Skeletal muscle cell (primary cell): ENCODE results near the gene MPIG6B.

Experiments
- DNase-seq: peaks from one replicate; pipeline ENCODE4 v3.0.0-alpha.2; 2010; ENCODE audit warnings: low read depth
- H3K4me3 ChIP-seq: 2 replicates; pipeline ENCODE4 v1.5.1; 2011; ENCODE audit warnings: low read depth, mild to moderate bottlenecking, control low read depth, low read length, moderate library complexity

The MPIG6B gene

GRCh38 chr6:31762356-31762755 lies 39.2 kb downstream of the MPIG6B start, which contains the start of gene SAPCD1:
Gene SAPCD1 (plus strand): TSS chr6:31762656. CDS start chr6:31763055, 399 bp downstream.
- no peak for DNase-seq
- H3K4me3 ChIP-seq, result no peak within 1 kb of the TSS

DNA sequence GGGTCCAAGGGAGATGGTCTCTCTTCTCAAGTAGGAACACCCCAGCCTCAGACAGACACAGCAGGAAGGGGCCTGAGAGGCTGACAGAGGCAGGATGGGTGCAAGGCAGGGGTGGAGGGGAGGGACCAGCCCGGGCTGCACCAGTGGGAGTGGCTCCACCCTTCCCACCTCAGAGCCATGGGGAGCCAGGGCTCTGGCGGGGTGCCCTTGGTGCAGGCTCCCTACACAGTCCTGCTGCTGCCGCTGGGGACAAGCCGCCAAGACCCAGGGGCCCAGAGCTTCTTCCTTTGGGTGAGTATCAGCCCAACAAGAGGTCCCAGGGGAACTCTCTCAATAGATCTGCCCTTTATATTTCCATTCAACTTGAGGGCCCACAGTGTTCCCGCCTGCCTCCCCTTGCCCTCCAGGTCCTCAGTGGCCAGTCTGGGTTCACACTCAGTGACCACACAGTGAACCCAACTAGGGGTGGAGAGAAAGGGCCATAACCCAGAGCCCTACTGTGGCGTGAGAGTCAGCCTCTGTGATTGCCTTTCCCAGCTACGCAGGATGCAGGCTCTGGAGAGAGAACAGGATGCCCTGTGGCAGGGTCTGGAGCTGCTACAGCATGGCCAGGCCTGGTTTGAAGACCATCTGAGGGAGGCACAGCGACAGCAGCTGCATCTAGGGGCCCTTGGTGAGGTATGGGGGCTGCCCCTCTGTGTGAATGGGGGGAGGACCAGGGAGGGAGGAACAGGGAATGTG lies 39.9 kb downstream of the MPIG6B start:
- DNase-seq, result no peak
- H3K4me3 ChIP-seq, result no peak overlapping the region

- DNase-seq, result no peak
- no peak overlapping the region for H3K4me3 ChIP-seq
These were observed 40.4 kb downstream of the MPIG6B start for GRCh38 chr6:31763619-31763940.

DNA sequence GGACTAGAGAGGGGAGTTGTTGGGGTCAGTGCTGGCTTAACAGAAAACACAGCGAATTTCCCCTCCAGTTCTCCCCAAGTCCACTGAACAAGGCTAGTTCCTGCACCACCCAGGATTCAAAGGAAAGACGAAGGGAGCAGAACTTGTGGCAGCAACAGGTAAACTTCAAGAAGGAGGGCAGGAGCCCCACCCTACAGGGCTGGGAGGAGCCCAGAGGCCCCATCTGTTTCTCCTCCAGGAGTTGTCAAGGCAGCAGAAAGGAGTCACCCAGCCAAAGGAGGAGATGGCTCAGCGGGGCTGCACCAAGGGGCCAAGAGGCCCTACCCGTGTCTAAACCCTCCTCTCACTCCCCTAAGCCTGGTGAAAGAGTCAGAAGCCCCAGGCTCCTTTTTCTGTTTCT lies 41.0 kb downstream of the MPIG6B start:
- no peak for DNase-seq
- H3K4me3 ChIP-seq, result no peak overlapping the region

DNA sequence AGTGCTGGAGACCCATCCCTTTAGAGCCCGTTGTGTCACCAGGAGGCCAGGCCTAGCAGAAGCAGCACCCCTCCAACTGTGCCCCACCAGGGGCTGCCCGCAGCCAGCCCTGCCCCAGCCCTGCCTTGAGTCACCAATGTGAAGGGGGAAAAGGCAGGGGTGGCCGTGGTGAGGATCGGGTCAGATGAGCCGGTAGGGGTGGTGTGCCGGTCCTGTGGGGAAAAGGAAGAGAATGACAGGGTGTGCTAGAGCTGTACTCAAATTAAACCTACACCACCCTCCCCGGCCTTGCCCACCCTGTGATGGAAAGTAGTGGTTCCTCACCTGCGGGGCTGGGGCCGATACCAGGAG lies 42.4 kb downstream of the MPIG6B start:
- no peak overlapping the region for H3K4me3 ChIP-seq
- no peak for DNase-seq

DNA sequence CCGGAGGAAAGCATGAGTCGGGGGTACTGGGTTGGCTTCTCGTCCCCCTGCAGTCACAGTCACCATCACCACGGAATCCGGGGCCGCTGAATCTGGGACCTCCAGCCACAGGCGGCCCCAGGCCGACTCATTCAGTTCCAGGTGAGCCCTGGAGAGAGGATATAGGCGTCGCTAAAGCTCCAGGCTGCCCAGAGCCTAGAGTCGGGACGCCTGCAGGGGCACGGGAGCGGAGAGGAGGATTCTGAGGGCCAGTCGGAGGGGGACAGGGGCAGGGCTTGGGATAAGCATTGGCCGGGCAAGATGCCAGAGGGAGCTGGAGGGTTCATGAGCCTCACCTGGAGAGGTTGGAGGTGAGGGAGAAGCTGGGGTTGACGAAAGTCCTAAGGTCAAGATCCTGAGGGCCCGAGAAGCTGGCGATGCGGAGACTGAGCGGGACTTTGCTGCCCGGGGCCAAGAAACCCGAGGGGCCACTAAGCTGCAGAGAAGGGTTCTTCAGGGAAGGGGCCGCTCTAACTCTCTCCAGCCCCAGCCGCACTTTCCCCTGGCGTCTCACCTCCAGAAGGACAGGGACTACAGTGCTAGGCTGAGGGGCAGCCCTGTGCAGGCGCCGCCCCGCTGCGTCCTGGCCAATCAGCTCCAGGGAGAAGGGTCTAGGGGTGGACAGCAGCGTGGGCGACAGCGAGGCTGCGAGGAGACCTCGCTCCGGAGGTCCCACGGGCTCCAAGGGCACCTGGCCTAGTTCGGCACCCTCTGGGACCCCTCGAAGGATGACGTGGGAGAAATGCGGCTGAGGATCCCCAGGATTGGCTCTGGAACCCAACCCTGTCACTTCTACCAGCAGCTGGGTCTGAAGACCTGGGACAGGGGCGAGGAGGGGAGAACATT lies 43.0 kb downstream of the MPIG6B start:
- no peak for DNase-seq
- H3K4me3 ChIP-seq, result peak overlapping the region; percentile 38

- DNase-seq, result no peak
- no peak overlapping the region for H3K4me3 ChIP-seq
These were observed 44.0 kb downstream of the MPIG6B start for GRCh38 chr6:31767096-31767645.

DNA sequence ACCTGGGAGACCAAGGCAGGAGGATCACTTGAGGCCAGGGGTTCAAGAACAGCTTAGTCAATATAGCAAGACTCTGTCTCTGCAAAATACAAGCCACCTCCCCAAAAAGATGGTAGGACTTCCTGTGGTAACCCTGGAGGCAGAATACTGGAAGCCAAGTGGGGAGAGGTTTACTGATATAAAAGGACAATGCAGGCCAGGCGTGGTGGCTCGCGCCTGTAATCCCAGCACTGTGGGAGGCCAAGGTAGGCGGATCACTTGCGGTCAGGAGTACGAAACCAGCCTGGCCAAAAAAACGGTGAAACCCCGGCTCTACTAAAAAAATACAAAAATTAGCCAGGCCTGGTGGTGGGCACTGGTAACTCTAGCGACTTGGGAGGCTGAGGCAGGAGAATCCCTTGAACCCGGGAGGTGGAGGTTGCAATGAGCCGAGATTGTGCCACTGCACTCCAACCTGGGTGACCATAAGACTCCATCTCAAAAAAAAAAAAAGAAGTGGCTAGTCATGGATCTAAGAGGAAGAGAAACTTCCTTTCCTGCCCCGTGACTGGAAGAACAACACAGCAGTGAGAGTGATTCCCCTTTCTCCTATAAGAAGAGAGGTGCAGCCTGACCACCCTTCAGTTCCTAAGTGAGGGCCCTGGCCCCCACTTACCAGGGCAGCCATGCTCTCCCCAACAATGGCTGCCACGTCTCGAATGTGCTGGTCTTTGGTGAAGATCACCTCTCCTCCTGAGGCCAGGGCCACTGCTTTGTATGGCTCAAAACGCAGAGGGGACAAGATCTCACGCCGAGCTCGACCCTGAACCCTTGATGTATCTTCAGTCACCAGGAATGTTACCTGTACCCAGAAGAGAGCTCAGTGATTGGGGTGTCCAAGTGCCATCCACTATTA lies 45.4 kb downstream of the MPIG6B start:
- DNase-seq, result no peak
- H3K4me3 ChIP-seq, result no peak overlapping the region

DNA sequence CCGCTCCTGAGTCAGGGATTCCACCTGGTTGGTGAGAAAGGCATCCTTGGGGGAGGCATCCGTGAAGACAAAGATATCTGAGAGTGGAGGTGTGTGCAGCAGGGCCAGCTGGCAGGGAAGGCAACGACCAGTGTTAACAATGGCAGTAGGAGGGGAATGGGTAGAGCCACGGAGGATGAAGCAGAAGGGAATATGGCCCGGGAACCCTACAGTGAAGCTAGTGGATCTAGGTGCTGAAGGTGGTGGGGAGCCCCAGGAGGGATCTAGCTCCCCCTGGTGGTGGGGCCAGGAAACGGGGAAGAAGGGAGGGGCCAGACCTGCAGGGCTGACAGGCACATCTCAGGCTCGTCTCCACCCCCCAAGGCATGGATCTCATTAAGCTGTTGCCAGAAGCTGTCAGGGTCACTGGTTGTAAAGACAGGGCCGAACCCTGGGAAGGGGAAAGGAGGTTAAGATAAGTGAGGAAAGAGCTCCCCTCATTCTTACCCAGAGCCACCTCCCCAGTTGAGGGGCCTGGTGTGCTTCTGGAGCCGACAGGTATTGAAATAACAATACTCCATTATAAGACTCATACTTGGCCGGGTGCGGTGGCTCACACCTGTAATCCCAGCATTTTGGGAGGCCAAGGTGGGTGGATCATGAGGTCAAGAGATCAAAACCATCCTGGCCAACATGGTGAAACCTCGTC lies 46.7 kb downstream of the MPIG6B start:
- H3K4me3 ChIP-seq, result no peak overlapping the region
- DNase-seq, result no peak

DNA sequence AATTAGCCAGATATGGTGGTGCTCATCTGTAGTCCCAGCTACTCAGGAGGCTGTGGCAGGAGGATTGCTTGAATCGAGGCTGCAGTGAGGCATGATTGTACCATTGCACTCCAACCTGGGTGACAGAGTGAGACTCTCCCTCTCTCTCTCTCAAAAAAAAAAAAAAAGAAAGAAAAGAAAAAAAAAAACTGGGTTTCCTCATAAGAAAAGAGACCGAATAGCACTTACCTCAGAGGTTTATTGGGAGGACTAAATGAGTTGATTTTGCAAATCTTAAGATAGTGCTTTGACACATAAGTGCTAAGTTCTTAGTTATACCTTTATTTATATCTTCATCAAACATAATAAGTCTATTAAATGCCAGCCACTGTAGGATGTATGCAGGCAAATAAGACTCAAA lies 47.7 kb downstream of the MPIG6B start:
- no peak overlapping the region for H3K4me3 ChIP-seq
- no peak for DNase-seq

DNA sequence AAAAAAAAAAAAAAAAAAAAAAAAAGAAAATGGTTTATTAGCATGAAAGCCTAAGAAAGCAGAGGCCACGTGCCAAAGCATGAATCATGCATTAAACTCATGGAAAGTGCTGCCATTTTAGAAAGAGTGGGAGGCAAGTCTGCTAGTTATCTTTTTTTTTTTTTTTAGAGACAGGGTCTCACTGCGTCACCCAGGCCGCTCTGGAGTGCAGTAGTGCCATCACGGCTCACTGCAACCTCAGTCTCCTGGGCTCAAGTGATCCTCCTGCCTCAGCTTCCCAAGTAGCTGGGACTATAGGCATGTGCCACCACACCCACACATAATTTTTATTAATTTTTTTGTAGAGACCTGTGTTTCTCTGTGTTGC lies 48.8 kb downstream of the MPIG6B start:
- no peak for DNase-seq
- H3K4me3 ChIP-seq, result no peak overlapping the region

DNA sequence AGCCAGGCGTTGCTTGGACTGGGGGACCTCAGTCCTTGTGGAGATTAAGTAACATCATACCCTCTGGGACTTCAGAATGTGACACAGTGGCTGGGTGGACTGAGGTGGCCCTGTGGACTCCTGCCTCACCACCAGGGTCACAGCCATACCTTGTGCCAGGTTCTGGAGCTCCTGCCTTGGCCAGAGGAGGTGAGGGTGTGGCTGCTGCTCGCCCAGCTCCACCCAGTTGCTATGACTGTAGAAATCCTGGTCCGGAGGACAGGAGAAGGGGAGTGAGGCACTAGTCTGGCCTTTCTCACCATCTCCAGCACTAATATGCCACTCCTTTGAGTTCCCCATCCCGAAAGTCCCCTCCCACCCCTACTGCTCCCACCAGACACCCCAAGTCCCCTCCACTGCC lies 52.0 kb downstream of the MPIG6B start:
- no peak overlapping the region for H3K4me3 ChIP-seq
- DNase-seq, result no peak

GRCh38 chr6:31775633-31776484 lies 52.7 kb downstream of the MPIG6B start:
- H3K4me3 ChIP-seq, result no peak overlapping the region
- no peak for DNase-seq
